ENCODE data around the gene HGS. TPM values are rescaled to one million over a fixed set of nuclear protein-coding genes. Genes with fewer than 3 reads are reported as not detected.

Gene HGS
- total and polyA plus RNA-seq, 2 of the 13 experiments (the other 11 are each of a cell fraction or from before 2014, with no cell fraction given) = 73.3 to 78.1 TPM

GRCh38 chr17:81696218-81696941 is 12.6 kb downstream of the HGS start (continued):
- no peak for TF ChIP-seq HIVEP1 (CRISPR knock-in tag; IDR thresholded peaks at IDR 0.05)
- no peak for TF ChIP-seq TARDBP (CRISPR knock-in tag; IDR thresholded peaks at IDR 0.05)
- no peak for TF ChIP-seq ZBTB44 (CRISPR knock-in tag; IDR thresholded peaks at IDR 0.05)
- no peak for TF ChIP-seq ZBTB10 (CRISPR knock-in tag; IDR thresholded peaks at IDR 0.05; ENCODE audit: borderline replicate concordance)
- TF ChIP-seq KIAA2018 (CRISPR knock-in tag; IDR thresholded peaks at IDR 0.05; ENCODE audit: borderline replicate concordance) = no peak
- TF ChIP-seq SCMH1 (CRISPR knock-in tag; IDR thresholded peaks at IDR 0.05; ENCODE audit: borderline replicate concordance) = no peak
- TF ChIP-seq ZNF276 (CRISPR knock-in tag; IDR thresholded peaks at IDR 0.05; ENCODE audit: low read depth) = no peak
